Neural cell (in vitro differentiated cells): ENCODE data around the gene HJURP. TPM values are rescaled to one million over a fixed set of nuclear protein-coding genes. Genes with fewer than 3 reads are reported as not detected.

ENCODE experiments used
- H2AFZ ChIP-seq: fragments of 200-600, 300-800 bp; sonication (generic), shearing (Covaris generic); 2 replicates; pipeline ENCODE4 v1.6.0; 2014; ENCODE audit warnings: low read depth, mild to moderate bottlenecking, antibody characterized with exemption, low read length, moderate library complexity
- H3F3A ChIP-seq: fragments of 200-600 bp; shearing (Covaris generic); 2 replicates; pipeline ENCODE4 v1.6.1; 2016; ENCODE audit warnings: mild to moderate bottlenecking, moderate library complexity, mixed read lengths, antibody characterized with exemption, low read length; ENCODE audit not compliant: insufficient read depth, poor library complexity, severe bottlenecking
- H3K27ac ChIP-seq: fragments of 200-600, 300-800 bp; sonication (generic), shearing (Covaris generic); 2 replicates; pipeline ENCODE4 v1.5.1; 2014; ENCODE audit warnings: mild to moderate bottlenecking, low read length, moderate library complexity
- H3K27me3 ChIP-seq: fragments of 300-800, 200-600 bp; sonication (generic), shearing (Covaris generic); 2 replicates; pipeline ENCODE4 v1.6.0; 2014; ENCODE audit warnings: mild to moderate bottlenecking, low read depth, low read length, moderate library complexity; ENCODE audit not compliant: insufficient read depth
- H3K36me3 ChIP-seq: fragments of 300-800, 200-600 bp; sonication (generic), shearing (Covaris generic); 2 replicates; pipeline ENCODE4 v1.5.1; 2014; ENCODE audit warnings: mild to moderate bottlenecking, antibody characterized with exemption, low read length, moderate library complexity; ENCODE audit not compliant: insufficient read depth
- H3K4me2 ChIP-seq: fragments of 300-800, 200-600 bp; sonication (generic), shearing (Covaris generic); 2 replicates; pipeline ENCODE4 v1.6.0; 2014; ENCODE audit warnings: mild to moderate bottlenecking, low read length
- H3K4me3 ChIP-seq: fragments of 300-800, 200-600 bp; sonication (generic), shearing (Covaris generic); 2 replicates; pipeline ENCODE4 v1.5.1; 2014; ENCODE audit warnings: mild to moderate bottlenecking, low read length, moderate library complexity
- H3K79me2 ChIP-seq: fragments of 200-600 bp; shearing (Covaris generic); replicated peaks from 2 replicates; pipeline ENCODE4 v1.6.0; 2014; ENCODE audit warnings: mild to moderate bottlenecking, low read length, moderate library complexity; ENCODE audit not compliant: insufficient read depth
- H3K9ac ChIP-seq: fragments of 300-800, 200-600 bp; sonication (generic), shearing (Covaris generic); 2 replicates; pipeline ENCODE4 v1.6.1; 2016; ENCODE audit warnings: mild to moderate bottlenecking, low read length, mixed read lengths
- H3K9me2 ChIP-seq: fragments of 200-600 bp; shearing (Covaris generic); 2 replicates; pipeline ENCODE4 v1.6.1; 2016; ENCODE audit warnings: mild to moderate bottlenecking, low read length, mixed read lengths; ENCODE audit not compliant: insufficient read depth
- H3K9me3 ChIP-seq: fragments of 200-600, 300-800 bp; sonication (generic), shearing (Covaris generic); 2 replicates; pipeline ENCODE4 v1.6.1; 2016; ENCODE audit warnings: mild to moderate bottlenecking, mixed run types, low read length, moderate library complexity, mixed read lengths
- H4K20me1 ChIP-seq: fragments of 200-600 bp; shearing (Covaris generic); 2 replicates; pipeline ENCODE4 v1.6.1; 2016; ENCODE audit warnings: mild to moderate bottlenecking, mixed run types; ENCODE audit not compliant: insufficient read depth
- EP300 ChIP-seq: fragments of 450-650 bp; conservative IDR thresholded peaks from 2 replicates; pipeline ENCODE4 v1.6.1; 2014; ENCODE audit warnings: antibody characterized with exemption, mild to moderate bottlenecking, moderate library complexity; ENCODE audit not compliant: poor library complexity, severe bottlenecking
- EZH2 ChIP-seq: fragments of 200-600, 300-800 bp; shearing (Covaris generic), sonication (generic); IDR thresholded peaks from 2 replicates; pipeline ENCODE4 v1.6.1; 2014; ENCODE audit warnings: antibody characterized with exemption, low read length, borderline replicate concordance, mild to moderate bottlenecking; ENCODE audit not compliant: insufficient read depth, poor library complexity, severe bottlenecking
- MXI1 ChIP-seq: fragments of 450-650 bp; conservative IDR thresholded peaks from 2 replicates; pipeline ENCODE4 v1.6.1; 2014; ENCODE audit warnings: antibody characterized with exemption, mild to moderate bottlenecking; ENCODE audit not compliant: poor library complexity, severe bottlenecking
- POLR2AphosphoS5 ChIP-seq: IDR thresholded peaks from 2 replicates; pipeline ENCODE4 v1.6.1; 2012
- RAD21 ChIP-seq: fragments of 450-650 bp; conservative IDR thresholded peaks from 2 replicates; pipeline ENCODE4 v1.6.1; 2014; ENCODE audit warnings: antibody characterized with exemption, mild to moderate bottlenecking, moderate library complexity
- SMC3 ChIP-seq: fragments of 450-650 bp; conservative IDR thresholded peaks from 2 replicates; pipeline ENCODE4 v1.6.1; 2014; ENCODE audit warnings: antibody characterized with exemption, mild to moderate bottlenecking, moderate library complexity; ENCODE audit not compliant: poor library complexity
- TAF1 ChIP-seq: IDR thresholded peaks from 2 replicates; pipeline ENCODE4 v1.6.1; 2012; ENCODE audit warnings: low read depth
- polyA plus RNA-seq: library from polyadenylated mRNA; depleted of rRNA; stranded (reverse); fragments of >200 nt; gene quantifications from 2 replicates; pipeline ENCODE4 v1.2.3, GENCODE V29; 2014
- TF ChIP-seq, protein P1 (sequence below): IDR thresholded peaks from 2 replicates; pipeline ENCODE4 v1.6.1; 2012; ENCODE audit warnings: borderline replicate concordance
- TF ChIP-seq, protein P2 (sequence below): fragments of 450-650 bp; IDR thresholded peaks from 2 replicates; pipeline ENCODE4 v1.5.1; 2014; ENCODE audit warnings: antibody characterized with exemption, mild to moderate bottlenecking, moderate library complexity; ENCODE audit not compliant: poor library complexity, severe bottlenecking

The HJURP gene
- polyA plus RNA-seq, 1 donor from 2014 or later: 1.3 TPM

DNA sequence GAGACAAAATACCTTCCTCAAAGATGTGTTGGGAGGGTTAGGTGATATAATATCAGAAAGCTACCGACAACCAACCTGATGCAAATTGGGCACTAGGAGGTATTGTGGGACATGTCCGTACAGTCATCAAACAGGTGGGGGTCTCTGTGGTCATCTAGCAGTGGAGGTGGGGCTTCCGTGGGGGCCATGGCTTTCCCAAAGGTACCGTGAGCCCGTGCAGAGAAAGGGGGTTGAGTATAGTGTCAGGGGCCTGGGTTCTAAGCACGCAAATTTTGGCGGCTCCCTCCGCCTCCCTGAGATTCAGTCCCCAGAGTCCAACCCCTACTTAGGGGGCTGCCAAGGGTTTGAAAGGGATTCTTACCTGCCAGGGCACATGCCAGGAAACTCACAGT is 32.6 kb downstream of the HJURP start:
- no peak for TF ChIP-seq SMC3
- H3K36me3 ChIP-seq: no peaks in the 10 kb centered on the region

DNA sequence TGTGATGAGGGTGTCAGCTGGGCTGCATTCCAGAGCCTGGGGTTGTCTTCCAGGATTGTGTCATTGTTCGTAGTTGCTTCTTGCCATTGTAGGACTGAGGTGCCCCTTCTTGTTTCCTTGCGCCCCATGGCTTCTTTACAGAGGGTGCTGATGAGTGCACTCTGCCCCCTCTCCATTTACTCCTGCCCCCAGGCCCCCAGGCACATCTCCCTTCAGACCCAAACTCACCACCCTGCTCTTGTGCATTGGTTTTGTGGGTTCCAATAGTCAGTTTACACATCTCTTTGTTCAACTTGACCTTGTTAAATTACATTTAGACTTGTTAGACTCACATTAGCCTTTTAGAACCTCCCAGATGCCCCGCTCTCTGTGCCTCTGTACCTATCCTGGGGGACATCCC is 33.1 kb downstream of the HJURP start:
- no peaks in the 10 kb centered on the region for H3F3A ChIP-seq
- H3K4me3 ChIP-seq: no peak overlapping the region
- no peaks in the 10 kb centered on the region for H3K9me3 ChIP-seq
- no peaks in the 10 kb centered on the region for H3K36me3 ChIP-seq
- no peaks in the 10 kb centered on the region for H3K9me2 ChIP-seq
- no peak overlapping the region for H3K27ac ChIP-seq
- no peak overlapping the region for H3K4me2 ChIP-seq
- H3K27me3 ChIP-seq: no peaks in the 10 kb centered on the region
- H3K79me2 ChIP-seq: no peaks in the 10 kb centered on the region
- no peak overlapping the region for H3K9ac ChIP-seq
- no peaks in the 10 kb centered on the region for H4K20me1 ChIP-seq
- TF ChIP-seq, protein P1, sequence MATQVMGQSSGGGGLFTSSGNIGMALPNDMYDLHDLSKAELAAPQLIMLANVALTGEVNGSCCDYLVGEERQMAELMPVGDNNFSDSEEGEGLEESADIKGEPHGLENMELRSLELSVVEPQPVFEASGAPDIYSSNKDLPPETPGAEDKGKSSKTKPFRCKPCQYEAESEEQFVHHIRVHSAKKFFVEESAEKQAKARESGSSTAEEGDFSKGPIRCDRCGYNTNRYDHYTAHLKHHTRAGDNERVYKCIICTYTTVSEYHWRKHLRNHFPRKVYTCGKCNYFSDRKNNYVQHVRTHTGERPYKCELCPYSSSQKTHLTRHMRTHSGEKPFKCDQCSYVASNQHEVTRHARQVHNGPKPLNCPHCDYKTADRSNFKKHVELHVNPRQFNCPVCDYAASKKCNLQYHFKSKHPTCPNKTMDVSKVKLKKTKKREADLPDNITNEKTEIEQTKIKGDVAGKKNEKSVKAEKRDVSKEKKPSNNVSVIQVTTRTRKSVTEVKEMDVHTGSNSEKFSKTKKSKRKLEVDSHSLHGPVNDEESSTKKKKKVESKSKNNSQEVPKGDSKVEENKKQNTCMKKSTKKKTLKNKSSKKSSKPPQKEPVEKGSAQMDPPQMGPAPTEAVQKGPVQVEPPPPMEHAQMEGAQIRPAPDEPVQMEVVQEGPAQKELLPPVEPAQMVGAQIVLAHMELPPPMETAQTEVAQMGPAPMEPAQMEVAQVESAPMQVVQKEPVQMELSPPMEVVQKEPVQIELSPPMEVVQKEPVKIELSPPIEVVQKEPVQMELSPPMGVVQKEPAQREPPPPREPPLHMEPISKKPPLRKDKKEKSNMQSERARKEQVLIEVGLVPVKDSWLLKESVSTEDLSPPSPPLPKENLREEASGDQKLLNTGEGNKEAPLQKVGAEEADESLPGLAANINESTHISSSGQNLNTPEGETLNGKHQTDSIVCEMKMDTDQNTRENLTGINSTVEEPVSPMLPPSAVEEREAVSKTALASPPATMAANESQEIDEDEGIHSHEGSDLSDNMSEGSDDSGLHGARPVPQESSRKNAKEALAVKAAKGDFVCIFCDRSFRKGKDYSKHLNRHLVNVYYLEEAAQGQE: no peak
- TF ChIP-seq EP300: no peak
- no peak for TF ChIP-seq RAD21
- no peak overlapping the region for H2AFZ ChIP-seq

More for the DNA sequence above, 32.6 kb downstream of the HJURP start:
- no peak overlapping the region for H3K4me2 ChIP-seq
- H3F3A ChIP-seq: no peaks in the 10 kb centered on the region
- no peak overlapping the region for H3K9ac ChIP-seq
- H3K27ac ChIP-seq: no peak overlapping the region
- no peaks in the 10 kb centered on the region for H3K9me3 ChIP-seq
- no peak overlapping the region for H2AFZ ChIP-seq
- no peaks in the 10 kb centered on the region for H3K27me3 ChIP-seq
- no peaks in the 10 kb centered on the region for H3K9me2 ChIP-seq
- H3K79me2 ChIP-seq: no peaks in the 10 kb centered on the region
- H3K4me3 ChIP-seq: no peak overlapping the region
- H4K20me1 ChIP-seq: no peaks in the 10 kb centered on the region

DNA sequence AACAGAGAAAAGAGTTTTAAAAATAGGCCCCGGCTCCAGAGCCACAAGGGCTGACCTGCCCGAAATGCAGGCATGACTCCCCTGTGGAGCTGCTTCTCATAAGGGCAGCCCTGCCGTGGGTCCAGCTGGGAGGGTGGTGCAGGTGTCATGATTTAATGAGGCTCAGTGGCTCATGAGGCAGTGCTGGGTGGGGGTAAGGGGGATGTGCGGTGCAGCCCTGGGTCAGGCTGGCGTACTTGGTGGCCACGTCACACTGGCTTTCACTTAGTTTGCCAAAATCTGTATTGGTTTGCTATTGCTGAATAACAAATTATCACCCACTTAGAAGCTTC is 33.6 kb downstream of the HJURP start:
- H3F3A ChIP-seq: no peaks in the 10 kb centered on the region
- H3K79me2 ChIP-seq: no peaks in the 10 kb centered on the region
- no peak overlapping the region for H3K4me2 ChIP-seq
- H3K9me3 ChIP-seq: no peaks in the 10 kb centered on the region
- H3K9ac ChIP-seq: no peak overlapping the region
- no peak overlapping the region for H2AFZ ChIP-seq
- H3K9me2 ChIP-seq: no peaks in the 10 kb centered on the region
- no peak overlapping the region for H3K4me3 ChIP-seq
- no peaks in the 10 kb centered on the region for H4K20me1 ChIP-seq
- no peak overlapping the region for H3K27ac ChIP-seq
- H3K36me3 ChIP-seq: no peaks in the 10 kb centered on the region
- TF ChIP-seq EZH2: no peak
- no peak for TF ChIP-seq MXI1
- TF ChIP-seq RAD21: no peak
- no peak for TF ChIP-seq SMC3
- TF ChIP-seq, protein P1: no peak
- TF ChIP-seq TAF1: no peak
- TF ChIP-seq POLR2AphosphoS5: no peak
- no peak for TF ChIP-seq EP300
- TF ChIP-seq, protein P2, sequence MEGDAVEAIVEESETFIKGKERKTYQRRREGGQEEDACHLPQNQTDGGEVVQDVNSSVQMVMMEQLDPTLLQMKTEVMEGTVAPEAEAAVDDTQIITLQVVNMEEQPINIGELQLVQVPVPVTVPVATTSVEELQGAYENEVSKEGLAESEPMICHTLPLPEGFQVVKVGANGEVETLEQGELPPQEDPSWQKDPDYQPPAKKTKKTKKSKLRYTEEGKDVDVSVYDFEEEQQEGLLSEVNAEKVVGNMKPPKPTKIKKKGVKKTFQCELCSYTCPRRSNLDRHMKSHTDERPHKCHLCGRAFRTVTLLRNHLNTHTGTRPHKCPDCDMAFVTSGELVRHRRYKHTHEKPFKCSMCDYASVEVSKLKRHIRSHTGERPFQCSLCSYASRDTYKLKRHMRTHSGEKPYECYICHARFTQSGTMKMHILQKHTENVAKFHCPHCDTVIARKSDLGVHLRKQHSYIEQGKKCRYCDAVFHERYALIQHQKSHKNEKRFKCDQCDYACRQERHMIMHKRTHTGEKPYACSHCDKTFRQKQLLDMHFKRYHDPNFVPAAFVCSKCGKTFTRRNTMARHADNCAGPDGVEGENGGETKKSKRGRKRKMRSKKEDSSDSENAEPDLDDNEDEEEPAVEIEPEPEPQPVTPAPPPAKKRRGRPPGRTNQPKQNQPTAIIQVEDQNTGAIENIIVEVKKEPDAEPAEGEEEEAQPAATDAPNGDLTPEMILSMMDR: no peak
- H3K27me3 ChIP-seq: no peaks in the 10 kb centered on the region
